HFF-Myc (cell line): ENCODE measurements around the gene KCTD15.

Experiments
- DNase-seq: peaks from one replicate; pipeline ENCODE4 v3.0.0-alpha.2; 2011; ENCODE audit warnings: low read depth; ENCODE audit errors: extremely low read depth
- H3K4me3 ChIP-seq: replicated peaks from 2 replicates; pipeline ENCODE4 v1.5.1; 2011; ENCODE audit warnings: low read depth, mild to moderate bottlenecking, control low read depth, low read length
- TF ChIP-seq, protein P1 (sequence below): IDR thresholded peaks from 2 replicates; pipeline ENCODE4 v1.5.1; 2012; ENCODE audit warnings: mild to moderate bottlenecking, low read depth, low read length, control low read depth; ENCODE audit errors: missing control alignments

KCTD15 gene

DNA sequence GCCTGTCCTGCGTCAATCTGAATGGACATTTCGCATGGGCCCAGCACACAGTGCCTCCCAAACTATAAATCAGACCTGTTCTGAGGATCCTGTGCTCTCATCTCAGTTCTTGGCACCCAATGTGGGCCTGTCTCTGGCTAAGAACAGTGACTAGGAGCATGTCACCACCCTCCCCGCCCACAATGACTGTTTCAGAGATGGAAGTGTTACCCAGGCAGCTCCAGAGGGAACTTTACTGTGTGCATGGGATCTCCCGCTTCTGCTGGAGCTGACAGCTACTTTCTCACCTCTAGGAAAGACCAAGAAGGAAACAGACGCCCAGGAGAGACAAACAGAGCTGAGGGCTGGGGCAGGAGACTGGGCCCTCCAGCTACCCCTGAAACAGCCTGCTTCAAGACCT lies 45.0 kb downstream of the KCTD15 start:
- DNase-seq, result no peak
- H3K4me3 ChIP-seq, result no peak overlapping the region
- TF ChIP-seq, protein P1, sequence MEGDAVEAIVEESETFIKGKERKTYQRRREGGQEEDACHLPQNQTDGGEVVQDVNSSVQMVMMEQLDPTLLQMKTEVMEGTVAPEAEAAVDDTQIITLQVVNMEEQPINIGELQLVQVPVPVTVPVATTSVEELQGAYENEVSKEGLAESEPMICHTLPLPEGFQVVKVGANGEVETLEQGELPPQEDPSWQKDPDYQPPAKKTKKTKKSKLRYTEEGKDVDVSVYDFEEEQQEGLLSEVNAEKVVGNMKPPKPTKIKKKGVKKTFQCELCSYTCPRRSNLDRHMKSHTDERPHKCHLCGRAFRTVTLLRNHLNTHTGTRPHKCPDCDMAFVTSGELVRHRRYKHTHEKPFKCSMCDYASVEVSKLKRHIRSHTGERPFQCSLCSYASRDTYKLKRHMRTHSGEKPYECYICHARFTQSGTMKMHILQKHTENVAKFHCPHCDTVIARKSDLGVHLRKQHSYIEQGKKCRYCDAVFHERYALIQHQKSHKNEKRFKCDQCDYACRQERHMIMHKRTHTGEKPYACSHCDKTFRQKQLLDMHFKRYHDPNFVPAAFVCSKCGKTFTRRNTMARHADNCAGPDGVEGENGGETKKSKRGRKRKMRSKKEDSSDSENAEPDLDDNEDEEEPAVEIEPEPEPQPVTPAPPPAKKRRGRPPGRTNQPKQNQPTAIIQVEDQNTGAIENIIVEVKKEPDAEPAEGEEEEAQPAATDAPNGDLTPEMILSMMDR, result no peak

GRCh38 chr19:33844478-33844877 lies 47.8 kb downstream of the KCTD15 start:
- DNase-seq, result no peak
- no peak overlapping the region for H3K4me3 ChIP-seq
- TF ChIP-seq, protein P1, result no peak

DNA sequence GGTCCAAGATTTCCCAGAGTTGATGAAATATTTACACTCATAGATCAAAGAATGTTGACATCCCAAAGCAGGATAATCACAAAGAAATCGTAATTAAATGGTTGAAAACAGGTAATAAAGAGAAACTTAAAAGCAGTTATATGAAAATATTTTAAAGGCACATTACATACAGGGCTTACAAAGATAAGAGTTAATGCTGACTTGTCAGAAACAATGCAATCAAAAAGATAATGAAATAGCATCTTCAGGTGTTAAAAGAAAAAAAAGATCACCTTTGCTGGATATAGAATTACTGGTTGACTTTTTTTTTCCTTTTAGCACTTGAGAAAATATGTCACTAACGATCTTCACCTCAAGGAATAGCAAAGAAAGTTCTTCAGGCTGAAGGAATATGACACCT lies 48.8 kb downstream of the KCTD15 start:
- TF ChIP-seq, protein P1, result no peak
- no peak overlapping the region for H3K4me3 ChIP-seq
- DNase-seq, result no peak

DNA sequence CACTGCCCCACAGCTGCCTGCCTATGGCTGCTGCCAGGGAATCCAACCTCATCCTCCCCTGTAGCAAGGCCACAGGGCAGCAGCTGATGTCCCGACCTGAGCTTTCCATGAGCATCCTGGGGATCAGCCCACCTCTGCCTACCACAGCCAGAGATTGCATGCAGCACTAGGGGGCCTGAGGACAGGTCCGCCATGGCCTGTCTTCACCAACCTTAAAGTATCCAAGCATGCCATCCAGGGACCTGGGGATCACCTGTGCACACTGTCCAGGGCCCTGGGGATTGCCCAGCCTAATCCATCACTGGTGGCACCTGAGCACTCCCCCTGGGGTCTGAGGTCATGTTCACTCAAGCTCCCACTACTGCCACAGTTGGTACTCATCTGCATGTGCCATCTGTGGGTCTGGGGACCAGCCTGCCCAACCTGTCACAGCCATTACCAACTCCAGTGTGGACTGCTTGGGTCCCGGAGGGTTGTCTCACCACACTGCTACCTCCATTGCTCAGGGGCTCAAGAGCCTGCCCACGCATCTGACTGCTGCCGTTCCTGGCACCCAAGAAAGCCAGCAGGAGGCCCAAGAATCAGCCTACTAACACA lies 53.0 kb downstream of the KCTD15 start:
- TF ChIP-seq, protein P1, result no peak
- no peak for DNase-seq
- no peak overlapping the region for H3K4me3 ChIP-seq

DNA sequence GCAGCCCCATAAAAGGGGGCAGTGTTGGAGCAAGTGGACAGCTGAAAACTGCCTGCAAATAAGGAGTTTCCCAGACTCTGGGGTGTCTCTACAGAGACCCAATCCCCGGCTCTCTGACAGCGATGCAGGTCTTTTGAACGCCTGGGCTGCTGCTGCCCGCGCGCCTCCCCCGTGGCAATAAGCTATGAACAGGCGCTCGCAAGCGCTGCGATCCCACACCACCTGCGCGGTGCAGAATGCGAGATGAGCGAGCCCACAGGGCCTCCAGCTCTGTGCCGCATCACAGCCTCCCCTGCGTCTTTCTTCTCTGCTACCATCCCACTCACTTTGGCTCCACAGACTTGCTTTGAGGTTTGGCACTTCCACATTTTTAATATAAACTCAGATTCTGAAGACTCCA lies 62.3 kb downstream of the KCTD15 start:
- no peak for DNase-seq
- TF ChIP-seq, protein P1, result no peak
- no peak overlapping the region for H3K4me3 ChIP-seq

- no peak for DNase-seq
- H3K4me3 ChIP-seq, result no peak overlapping the region
- TF ChIP-seq, protein P1, result no peak
Measured at GRCh38 chr19:33860312-33861090, 63.8 kb downstream of the KCTD15 start.
